GM19099 (cell line): Measurements from ENCODE around the gene USP21.
A peak's percentile ranks its signal among the peaks of the same experiment; 100 is the strongest.

Experiments
- POLR2A ChIP-seq: IDR thresholded peaks from 3 replicates; pipeline ENCODE4 v1.6.1; 2011; ENCODE audit warnings: low read depth; ENCODE audit not compliant: insufficient read length; ENCODE audit errors: extremely low read depth

The USP21 gene

DNA sequence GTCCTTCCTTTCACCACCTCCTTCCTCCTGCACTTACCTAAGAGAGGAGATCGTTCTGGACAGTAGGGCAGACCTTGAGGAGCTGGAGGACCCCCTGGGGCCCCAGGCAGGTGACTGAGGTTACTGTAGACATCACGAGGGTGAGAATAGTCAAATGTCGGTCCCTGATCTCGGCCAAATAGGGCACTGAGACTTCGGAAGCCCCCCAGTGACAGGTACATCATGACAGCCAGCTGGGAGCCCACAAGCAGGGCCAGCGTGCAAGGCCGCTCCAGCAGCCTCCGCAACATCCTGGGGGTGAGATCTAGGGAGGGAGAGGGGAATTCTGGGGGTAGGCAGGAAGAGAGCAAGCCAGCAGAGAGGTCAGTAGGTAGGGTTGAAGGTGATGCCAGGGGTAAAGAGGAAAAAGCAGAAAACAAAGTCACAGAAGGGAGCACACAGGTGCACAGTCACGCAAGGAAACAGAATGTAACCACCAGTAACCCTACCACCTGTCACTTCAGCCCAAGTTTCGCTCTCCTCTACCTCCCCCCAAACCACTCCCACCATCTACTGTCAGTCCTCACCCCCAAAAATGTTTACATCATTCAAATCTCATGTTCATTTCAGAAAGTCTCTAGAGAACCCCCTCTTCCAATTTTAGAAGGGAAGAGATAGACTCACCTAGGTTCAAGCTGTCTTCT, 16.6 kb downstream of the USP21 start:
- TF ChIP-seq POLR2A = no peak

- TF ChIP-seq POLR2A = no peak
Measured at GRCh38 chr1:161176468-161177111, 17.3 kb downstream of the USP21 start.

DNA sequence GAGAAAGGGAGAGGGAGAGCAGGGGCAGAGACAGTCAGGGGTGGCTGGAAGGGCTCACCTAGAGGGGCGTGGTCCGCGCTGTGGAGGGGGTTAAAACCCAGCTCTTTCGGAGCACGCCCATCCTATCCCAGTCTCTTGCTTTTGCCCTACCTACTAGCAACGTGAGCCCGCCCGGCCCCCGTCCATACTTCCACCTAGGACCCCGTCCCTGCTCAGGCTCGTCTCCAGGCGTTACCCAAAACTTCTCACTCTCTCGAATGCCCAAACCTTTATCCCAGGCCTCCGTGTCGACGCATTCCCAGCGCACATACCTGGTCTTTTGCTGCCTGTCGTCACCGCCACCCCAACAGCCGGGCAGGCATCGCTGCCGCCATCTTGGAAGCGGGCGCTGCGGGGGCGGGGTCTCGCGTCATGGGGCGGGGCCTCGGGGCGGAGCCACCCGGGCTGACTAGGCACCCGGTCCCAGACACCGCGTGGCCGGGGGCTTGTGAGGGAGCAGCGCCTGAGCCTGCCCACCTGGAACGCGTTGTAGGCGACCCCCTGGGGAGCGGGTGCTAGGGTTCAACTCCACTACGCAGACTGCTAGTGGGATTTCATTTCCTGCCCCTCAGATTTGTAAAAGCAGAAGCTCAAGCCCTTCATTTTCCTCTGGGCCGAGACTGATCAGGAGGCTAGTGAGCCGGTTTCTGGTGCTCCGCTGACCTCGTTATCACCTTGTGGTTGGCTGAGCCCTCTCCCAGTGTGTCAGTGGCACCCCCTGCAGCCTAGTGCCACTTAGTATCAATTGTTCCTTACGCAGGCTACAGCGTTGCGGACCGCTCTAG, 18.0 kb downstream of the USP21 start, which contains the start of gene B4GALT3:
B4GALT3 (minus strand) TSS at position 396 of the 824 bp plus-strand sequence. CDS start 1,447 bp downstream, outside the sequence.
- TF ChIP-seq POLR2A = peak; percentile 88

DNA sequence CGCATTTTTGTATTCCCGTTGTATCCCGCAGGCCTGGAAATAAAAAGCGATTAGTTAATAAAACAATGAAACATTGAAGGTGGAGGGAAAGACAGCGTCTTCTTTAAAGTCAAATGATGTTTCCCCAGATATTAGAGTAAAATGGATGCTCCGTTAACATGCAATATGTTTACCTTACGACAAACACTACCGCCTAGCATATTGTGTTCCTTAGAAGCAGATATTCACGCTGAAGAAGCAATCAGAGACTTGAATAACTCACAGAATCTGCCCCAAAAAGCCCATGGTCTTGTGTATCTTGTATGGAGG, 18.6 kb downstream of the USP21 start:
- TF ChIP-seq POLR2A = no peak

GRCh38 chr1:161179698-161180097, 20.4 kb downstream of the USP21 start:
- TF ChIP-seq POLR2A = no peak

- TF ChIP-seq POLR2A = no peak
Measured at GRCh38 chr1:161180639-161181038, 21.3 kb downstream of the USP21 start.

DNA sequence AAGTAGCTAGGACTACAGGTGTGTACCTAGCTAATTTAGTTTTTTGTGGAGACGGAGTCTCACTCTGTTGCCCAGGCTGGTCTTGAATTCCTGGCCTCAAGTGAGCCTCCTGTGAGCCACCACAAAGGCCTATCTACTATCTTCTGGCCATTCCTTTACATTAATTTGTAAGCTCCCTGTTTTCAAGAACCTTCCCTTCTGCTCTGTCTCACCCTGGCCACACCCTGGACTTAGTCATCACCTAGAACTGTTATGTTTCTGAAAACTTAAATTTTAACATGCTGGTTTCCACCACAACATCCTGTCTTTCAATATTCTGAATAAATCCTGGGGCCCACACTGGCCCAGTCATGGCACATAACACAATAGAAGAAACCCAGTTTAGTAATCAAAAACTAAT, 22.9 kb downstream of the USP21 start:
- TF ChIP-seq POLR2A = peak; percentile 13

DNA sequence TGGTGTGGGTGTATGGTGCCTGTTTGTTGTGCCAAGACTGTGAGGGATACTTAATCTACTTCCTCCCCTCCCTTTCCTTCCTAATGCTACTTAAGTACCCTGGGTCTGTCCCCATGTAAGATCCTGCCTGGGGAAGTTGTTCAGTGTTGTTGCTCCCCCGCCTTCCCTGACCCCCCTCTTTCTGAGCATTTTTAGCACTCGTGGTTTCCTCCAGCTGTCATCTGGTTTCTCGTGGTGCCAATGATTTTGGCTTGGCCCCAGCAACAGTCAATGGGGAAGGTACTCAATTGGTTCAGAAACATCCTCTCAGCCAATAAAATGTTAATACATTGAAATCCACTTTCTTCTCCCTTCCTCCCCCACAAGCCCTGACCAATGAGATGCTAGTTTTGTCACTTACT, 26.0 kb downstream of the USP21 start:
- peak; percentile 14 for TF ChIP-seq POLR2A

DNA sequence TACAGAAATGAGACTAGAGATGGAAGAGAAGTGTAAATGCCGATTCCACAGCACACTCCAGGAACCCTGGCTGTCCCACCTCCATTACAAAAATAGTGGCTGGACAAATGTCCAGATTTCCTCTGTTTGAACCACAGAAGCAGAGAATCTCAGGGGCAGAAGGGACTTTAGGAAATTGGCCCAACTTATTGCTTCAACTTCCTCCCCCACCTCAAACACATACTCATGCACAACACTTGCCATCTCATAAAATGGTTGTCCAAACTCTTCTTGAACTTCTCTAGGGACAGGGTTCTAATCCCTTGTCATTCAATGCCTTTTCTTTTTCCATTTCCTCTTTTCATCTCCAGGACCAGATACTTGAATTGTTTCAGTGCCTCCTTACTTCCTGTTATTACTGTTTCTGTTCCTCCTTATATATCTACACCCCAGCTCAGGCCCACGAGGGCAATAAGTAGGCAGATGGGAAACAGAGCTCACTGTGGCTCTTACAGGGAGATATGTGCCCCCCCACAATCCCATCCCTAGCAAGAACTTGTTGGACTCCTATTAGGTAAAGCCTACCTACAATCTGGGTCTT, 26.5 kb downstream of the USP21 start:
- TF ChIP-seq POLR2A = no peak

GRCh38 chr1:161187311-161187710, 28.0 kb downstream of the USP21 start:
- no peak for TF ChIP-seq POLR2A

DNA sequence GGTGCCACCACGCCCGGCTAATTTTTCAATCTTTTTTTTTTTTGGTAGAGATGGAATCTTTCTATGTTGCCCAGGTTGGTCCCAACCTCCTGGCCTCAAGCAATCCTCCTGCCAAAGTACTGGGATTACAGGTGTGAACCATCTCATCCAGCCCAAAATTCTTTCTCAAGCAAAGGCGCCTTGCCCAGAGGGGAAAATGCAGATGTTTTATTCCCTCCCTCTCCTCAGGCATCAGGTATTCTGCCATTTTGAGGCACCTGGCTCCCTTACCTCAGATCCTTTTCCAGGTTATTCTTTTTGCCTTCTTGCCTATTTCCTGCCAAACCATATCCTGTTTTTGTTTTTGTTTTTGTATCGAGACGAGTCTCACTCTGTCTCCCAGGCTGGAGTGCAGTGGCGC, 29.1 kb downstream of the USP21 start:
- no peak for TF ChIP-seq POLR2A

- TF ChIP-seq POLR2A = no peak
Measured at GRCh38 chr1:161189036-161189435, 29.7 kb downstream of the USP21 start.

- no peak for TF ChIP-seq POLR2A
Measured at GRCh38 chr1:161190962-161191521, 31.7 kb downstream of the USP21 start.

DNA sequence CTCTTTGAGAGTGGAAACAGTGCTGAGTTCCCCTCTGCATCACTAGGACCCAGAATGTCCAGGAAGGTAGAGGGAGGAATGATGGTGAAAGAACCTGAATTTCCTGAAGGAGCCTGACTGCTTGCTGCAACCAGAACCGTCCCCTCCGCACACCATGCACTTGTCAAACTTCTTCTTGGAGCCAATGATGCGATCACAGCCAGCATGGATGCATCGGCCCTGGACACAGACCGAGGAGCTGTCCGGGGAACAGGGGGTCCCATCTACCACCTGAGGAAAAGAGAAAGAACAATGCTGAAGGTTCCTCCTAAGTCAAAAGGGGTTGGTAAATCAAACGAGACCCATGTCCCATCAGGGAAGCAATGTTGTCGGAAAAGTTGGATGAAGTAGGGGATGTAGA, 32.7 kb downstream of the USP21 start:
- no peak for TF ChIP-seq POLR2A
